ENCODE measurements around the gene TBC1D7.

TBC1D7 gene

GRCh38 chr6:13359287-13359686 is 30.9 kb upstream of the TBC1D7 start:
- no peak for TF ChIP-seq SPI1 (IDR thresholded peaks at IDR 0.05; ENCODE audit: low read depth, low read length)
- TF ChIP-seq POLR2AphosphoS5 (IDR thresholded peaks at IDR 0.05; ENCODE audit: low read depth, low read length): no peak
- TF ChIP-seq POLR2A (IDR thresholded peaks at IDR 0.05; ENCODE audit: low read depth, low read length): no peak
- no peak for TF ChIP-seq PAX5 (IDR thresholded peaks at IDR 0.05; ENCODE audit: insufficient read depth, low read length, severe bottlenecking)
- no peak for TF ChIP-seq TAF1 (IDR thresholded peaks at IDR 0.05; ENCODE audit: low read depth, low read length)
- no peak for TF ChIP-seq POU2F2 (IDR thresholded peaks at IDR 0.05; ENCODE audit: low read depth, low read length)
- no peak for DNase-seq (ENCODE audit: insufficient read length, low spot score)

GRCh38 chr6:13358511-13358910 is 30.2 kb upstream of the TBC1D7 start:
- TF ChIP-seq PAX5 (IDR thresholded peaks at IDR 0.05; ENCODE audit: insufficient read depth, low read length, severe bottlenecking) (no peak), POU2F2 (IDR thresholded peaks at IDR 0.05; ENCODE audit: low read depth, low read length) (no peak), POLR2AphosphoS5 (IDR thresholded peaks at IDR 0.05; ENCODE audit: low read depth, low read length) (no peak), POLR2A (IDR thresholded peaks at IDR 0.05; ENCODE audit: low read depth, low read length) (no peak), TAF1 (IDR thresholded peaks at IDR 0.05; ENCODE audit: low read depth, low read length) (no peak), SPI1 (IDR thresholded peaks at IDR 0.05; ENCODE audit: low read depth, low read length) (no peak)
- FAIRE-seq (no peak), DNase-seq (ENCODE audit: insufficient read length, low spot score) (no peak)

More at GRCh38 chr6:13359287-13359686, 30.9 kb upstream of the TBC1D7 start:
- FAIRE-seq: no peak

GRCh38 chr6:13357551-13358075 is 29.3 kb upstream of the TBC1D7 start:
- DNase-seq (ENCODE audit: insufficient read length, low spot score): no peak
- TF ChIP-seq PAX5 (IDR thresholded peaks at IDR 0.05; ENCODE audit: insufficient read depth, low read length, severe bottlenecking): no peak
- TF ChIP-seq POLR2AphosphoS5 (IDR thresholded peaks at IDR 0.05; ENCODE audit: low read depth, low read length): no peak
- TF ChIP-seq TAF1 (IDR thresholded peaks at IDR 0.05; ENCODE audit: low read depth, low read length): no peak
- TF ChIP-seq POLR2A (IDR thresholded peaks at IDR 0.05; ENCODE audit: low read depth, low read length): no peak
- no peak for TF ChIP-seq SPI1 (IDR thresholded peaks at IDR 0.05; ENCODE audit: low read depth, low read length)
- TF ChIP-seq POU2F2 (IDR thresholded peaks at IDR 0.05; ENCODE audit: low read depth, low read length): no peak
- FAIRE-seq: no peak

- TF ChIP-seq TAF1 (IDR thresholded peaks at IDR 0.05; ENCODE audit: low read depth, low read length) (0 out of 2 replicates have a peak, but pooled peaks have one; percentile 18), POU2F2 (IDR thresholded peaks at IDR 0.05; ENCODE audit: low read depth, low read length) (0 out of 2 replicates have a peak, but pooled peaks have one; percentile 48), POLR2AphosphoS5 (IDR thresholded peaks at IDR 0.05; ENCODE audit: low read depth, low read length) (no peak), SPI1 (IDR thresholded peaks at IDR 0.05; ENCODE audit: low read depth, low read length) (peak; percentile 88), PAX5 (IDR thresholded peaks at IDR 0.05; ENCODE audit: insufficient read depth, low read length, severe bottlenecking) (no peak), POLR2A (IDR thresholded peaks at IDR 0.05; ENCODE audit: low read depth, low read length) (no peak)
- DNase-seq (ENCODE audit: insufficient read length, low spot score): peak; percentile 51
- FAIRE-seq: peak; percentile 90
Observed at GRCh38 chr6:13355999-13356785, 27.9 kb upstream of the TBC1D7 start.

- no peak for TF ChIP-seq POLR2A (IDR thresholded peaks at IDR 0.05; ENCODE audit: low read depth, low read length)
- peak; percentile 75 for TF ChIP-seq SPI1 (IDR thresholded peaks at IDR 0.05; ENCODE audit: low read depth, low read length)
- no peak for DNase-seq (ENCODE audit: insufficient read length, low spot score)
- FAIRE-seq: no peak
Observed at GRCh38 chr6:13355043-13355945, 27.0 kb upstream of the TBC1D7 start.

GRCh38 chr6:13354331-13355042 is 26.1 kb upstream of the TBC1D7 start:
- TF ChIP-seq PAX5 (IDR thresholded peaks at IDR 0.05; ENCODE audit: insufficient read depth, low read length, severe bottlenecking): no peak
- FAIRE-seq: no peak
- no peak for DNase-seq (ENCODE audit: insufficient read length, low spot score)

GRCh38 chr6:13352165-13352564 is 23.8 kb upstream of the TBC1D7 start:
- TF ChIP-seq POLR2AphosphoS5 (IDR thresholded peaks at IDR 0.05; ENCODE audit: low read depth, low read length) (no peak), PAX5 (IDR thresholded peaks at IDR 0.05; ENCODE audit: insufficient read depth, low read length, severe bottlenecking) (no peak), POLR2A (IDR thresholded peaks at IDR 0.05; ENCODE audit: low read depth, low read length) (no peak), TAF1 (IDR thresholded peaks at IDR 0.05; ENCODE audit: low read depth, low read length) (no peak), POU2F2 (IDR thresholded peaks at IDR 0.05; ENCODE audit: low read depth, low read length) (no peak), SPI1 (IDR thresholded peaks at IDR 0.05; ENCODE audit: low read depth, low read length) (no peak)
- no peak for DNase-seq (ENCODE audit: insufficient read length, low spot score)
- no peak for FAIRE-seq

- TF ChIP-seq POU2F2 (IDR thresholded peaks at IDR 0.05; ENCODE audit: low read depth, low read length) (no peak), SPI1 (IDR thresholded peaks at IDR 0.05; ENCODE audit: low read depth, low read length) (no peak), PAX5 (IDR thresholded peaks at IDR 0.05; ENCODE audit: insufficient read depth, low read length, severe bottlenecking) (no peak), TAF1 (IDR thresholded peaks at IDR 0.05; ENCODE audit: low read depth, low read length) (no peak), POLR2AphosphoS5 (IDR thresholded peaks at IDR 0.05; ENCODE audit: low read depth, low read length) (no peak), POLR2A (IDR thresholded peaks at IDR 0.05; ENCODE audit: low read depth, low read length) (no peak)
- FAIRE-seq (no peak), DNase-seq (ENCODE audit: insufficient read length, low spot score) (no peak)
Observed at GRCh38 chr6:13351271-13351670, 22.9 kb upstream of the TBC1D7 start.

Data from GM12891 (cell line).